HCT116 (cell line): ENCODE data around the gene TTC36.
"Not testable (repeated sequence)": the region's sequence is repeated elsewhere in the genome, so short reads cannot be mapped to it uniquely, and the experiment has no call there.

Experiments
- EZH2 ChIP-seq: fragments of 200-600 bp; sonication (generic); IDR thresholded peaks from 2 replicates; pipeline ENCODE4 v1.6.1; 2017; ENCODE audit warnings: antibody characterized with exemption, mixed run types
- JUND ChIP-seq: IDR thresholded peaks from 2 replicates; pipeline ENCODE4 v1.6.1; 2012
- POLR2A ChIP-seq: IDR thresholded peaks from 2 replicates; pipeline ENCODE4 v1.7.0; 2011; ENCODE audit warnings: borderline replicate concordance; ENCODE audit not compliant: insufficient read depth, insufficient read length; ENCODE audit errors: extremely low read depth
- POLR2AphosphoS5 ChIP-seq: IDR thresholded peaks from 2 replicates; pipeline ENCODE4 v1.6.1; 2011; ENCODE audit warnings: mild to moderate bottlenecking, low read depth, low read length, moderate library complexity
- SP1 ChIP-seq: IDR thresholded peaks from 2 replicates; pipeline ENCODE4 v1.6.1; 2012; ENCODE audit warnings: low read depth
- YY1 ChIP-seq: IDR thresholded peaks from 2 replicates; pipeline ENCODE4 v1.6.1; 2011; ENCODE audit warnings: low read length, low read depth, moderate library complexity, mild to moderate bottlenecking; ENCODE audit not compliant: insufficient replicate concordance; ENCODE audit errors: extremely low read depth
- ZFX ChIP-seq: fragments of 450-650 bp; IDR thresholded peaks from 2 replicates; pipeline ENCODE4 v1.6.1; 2017
- TF ChIP-seq, protein P1 (sequence below), 3 experiments: fragments of 200-600 bp in 1 of 3; sonication (generic) in 1 of 3; IDR thresholded peaks in 2 of 3; conservative IDR thresholded peaks in 1 of 3; 2 replicates each; pipeline ENCODE4 v1.5.1; 2012 to 2017; ENCODE audit warnings: low read depth in 2 of 3, low read length in 2 of 3, antibody characterized with exemption in 1 of 3, borderline replicate concordance in 1 of 3, control low read depth in 1 of 3, mild to moderate bottlenecking in 1 of 3, mixed read lengths in 1 of 3, mixed run types in 1 of 3, moderate library complexity in 1 of 3; ENCODE audit not compliant: insufficient read depth in 1 of 3
- TF ChIP-seq, protein P2 (sequence below): IDR thresholded peaks from 2 replicates; pipeline ENCODE4 v1.6.1; 2012

DNA sequence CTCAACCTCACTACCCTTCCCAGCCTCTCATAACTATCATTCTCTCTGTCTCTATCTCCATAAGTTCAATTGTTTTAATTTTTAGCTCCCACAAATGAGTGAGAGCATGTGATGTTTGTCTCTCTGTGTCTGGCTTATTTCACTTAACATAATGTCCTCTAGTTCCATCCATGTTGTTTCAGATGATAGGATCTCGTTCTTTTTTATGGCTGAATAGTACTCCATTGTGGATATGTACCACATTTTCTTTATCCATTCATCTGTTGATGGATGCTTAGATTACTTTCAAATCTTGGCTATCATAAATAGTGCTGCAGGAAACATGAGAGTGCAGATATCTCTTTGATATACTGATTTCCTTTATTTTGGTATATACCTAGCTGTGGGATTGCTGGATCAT, 46.0 kb upstream of the TTC36 start:
- TF ChIP-seq POLR2AphosphoS5, SP1, EZH2, ZFX, POLR2A, JUND, YY1: not testable (repeated sequence)
- TF ChIP-seq, protein P1, sequence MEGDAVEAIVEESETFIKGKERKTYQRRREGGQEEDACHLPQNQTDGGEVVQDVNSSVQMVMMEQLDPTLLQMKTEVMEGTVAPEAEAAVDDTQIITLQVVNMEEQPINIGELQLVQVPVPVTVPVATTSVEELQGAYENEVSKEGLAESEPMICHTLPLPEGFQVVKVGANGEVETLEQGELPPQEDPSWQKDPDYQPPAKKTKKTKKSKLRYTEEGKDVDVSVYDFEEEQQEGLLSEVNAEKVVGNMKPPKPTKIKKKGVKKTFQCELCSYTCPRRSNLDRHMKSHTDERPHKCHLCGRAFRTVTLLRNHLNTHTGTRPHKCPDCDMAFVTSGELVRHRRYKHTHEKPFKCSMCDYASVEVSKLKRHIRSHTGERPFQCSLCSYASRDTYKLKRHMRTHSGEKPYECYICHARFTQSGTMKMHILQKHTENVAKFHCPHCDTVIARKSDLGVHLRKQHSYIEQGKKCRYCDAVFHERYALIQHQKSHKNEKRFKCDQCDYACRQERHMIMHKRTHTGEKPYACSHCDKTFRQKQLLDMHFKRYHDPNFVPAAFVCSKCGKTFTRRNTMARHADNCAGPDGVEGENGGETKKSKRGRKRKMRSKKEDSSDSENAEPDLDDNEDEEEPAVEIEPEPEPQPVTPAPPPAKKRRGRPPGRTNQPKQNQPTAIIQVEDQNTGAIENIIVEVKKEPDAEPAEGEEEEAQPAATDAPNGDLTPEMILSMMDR (IDR thresholded peaks at IDR 0.05 in 2 of 3, conservative IDR thresholded peaks at IDR 0.05 in 1 of 3; ENCODE audit: borderline replicate concordance in 1 of 3, insufficient read depth in 1 of 3, low read depth in 2 of 3, low read length in 2 of 3), result not testable (repeated sequence)
- TF ChIP-seq, protein P2, sequence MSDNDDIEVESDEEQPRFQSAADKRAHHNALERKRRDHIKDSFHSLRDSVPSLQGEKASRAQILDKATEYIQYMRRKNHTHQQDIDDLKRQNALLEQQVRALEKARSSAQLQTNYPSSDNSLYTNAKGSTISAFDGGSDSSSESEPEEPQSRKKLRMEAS, result not testable (repeated sequence)
